HG02885 (cell line): ENCODE results near the gene PC.
"Not testable (repeated sequence)": the region's sequence is repeated elsewhere in the genome, so short reads cannot be mapped to it uniquely, and the experiment has no call there.

ENCODE experiments used
- ATAC-seq: cut with Tn5 transposase; IDR thresholded peaks from one replicate; pipeline ENCODE4 v1.9.1; 2021; ENCODE audit warnings: mild to moderate bottlenecking; ENCODE audit not compliant: unreplicated experiment, poor library complexity

Gene PC

DNA sequence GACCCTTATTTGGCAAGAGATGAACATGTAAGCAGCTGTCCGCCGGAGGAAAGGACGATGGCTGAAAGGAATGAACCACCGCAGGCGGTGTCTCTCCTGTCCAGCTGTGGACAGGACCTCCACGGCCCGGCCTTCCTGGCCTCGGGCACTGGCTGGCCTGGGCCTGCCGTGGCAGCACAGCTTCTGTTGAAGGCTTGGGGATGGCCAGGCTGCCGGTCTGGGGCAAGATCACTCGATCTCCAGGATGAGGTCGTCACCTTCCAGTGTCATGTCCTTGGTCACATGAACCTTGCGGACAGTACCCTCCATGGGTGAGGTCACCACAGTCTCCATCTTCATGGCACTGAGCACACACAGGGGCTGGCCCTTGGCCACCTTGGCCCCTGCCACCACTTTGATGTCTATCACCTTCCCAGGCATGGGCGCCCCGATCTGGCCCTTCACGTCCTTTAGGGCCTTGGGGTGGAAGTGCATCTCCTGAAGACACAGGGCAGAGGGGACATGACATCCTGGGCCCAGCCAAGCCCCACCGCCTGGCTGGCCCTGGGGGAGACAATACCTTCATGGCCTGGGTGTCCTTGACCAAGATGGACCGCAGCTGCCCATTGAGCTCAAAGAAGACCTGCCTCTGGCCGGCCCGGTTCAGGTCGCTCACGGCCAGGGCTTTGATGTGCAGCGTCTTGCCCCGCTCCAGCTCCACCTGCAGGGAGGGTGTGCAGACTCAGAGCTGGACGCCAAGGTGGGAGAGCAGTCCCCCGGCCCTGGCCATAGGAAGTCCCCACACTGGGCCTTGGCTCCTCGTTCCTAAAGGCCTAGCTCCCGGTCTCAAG is 109.3 kb downstream of the PC start:
- ATAC-seq = no peak

DNA sequence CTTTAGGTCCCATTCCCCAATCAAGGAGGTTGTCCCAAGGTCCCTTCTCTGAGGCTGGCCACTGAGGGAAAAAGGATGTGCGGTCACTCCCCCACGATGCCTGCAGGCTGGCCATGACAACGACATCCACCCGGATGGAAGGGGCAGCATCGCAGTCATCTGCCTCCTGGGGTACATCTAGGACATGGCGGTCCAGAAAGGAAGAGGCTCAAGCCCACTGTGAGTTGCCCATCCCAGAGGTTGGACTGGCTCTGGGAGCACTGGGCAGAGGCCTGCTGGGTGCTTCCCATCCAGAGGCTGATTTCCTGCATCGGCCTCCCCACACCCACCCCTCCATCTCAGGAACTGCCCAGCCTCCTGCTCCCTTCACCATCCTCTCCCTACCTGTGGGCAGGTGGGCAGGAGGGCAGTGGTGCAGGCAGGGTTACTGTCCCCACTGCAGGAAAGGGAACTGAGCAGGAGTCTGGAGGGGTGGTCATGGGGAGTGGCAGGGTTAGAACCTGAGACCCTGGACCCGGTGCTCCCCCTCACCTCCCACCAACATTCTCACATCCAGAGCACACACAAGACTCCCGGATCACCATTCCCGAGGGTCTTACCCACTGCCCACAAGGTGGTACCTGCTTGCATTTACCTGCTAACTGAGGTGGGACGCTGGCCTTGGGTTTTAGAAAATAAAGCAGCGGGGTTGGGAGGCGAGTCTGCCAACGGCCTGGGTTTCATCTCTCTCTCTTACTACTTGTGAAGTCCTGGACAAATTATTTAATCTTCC is 110.5 kb downstream of the PC start:
- no peak for ATAC-seq

DNA sequence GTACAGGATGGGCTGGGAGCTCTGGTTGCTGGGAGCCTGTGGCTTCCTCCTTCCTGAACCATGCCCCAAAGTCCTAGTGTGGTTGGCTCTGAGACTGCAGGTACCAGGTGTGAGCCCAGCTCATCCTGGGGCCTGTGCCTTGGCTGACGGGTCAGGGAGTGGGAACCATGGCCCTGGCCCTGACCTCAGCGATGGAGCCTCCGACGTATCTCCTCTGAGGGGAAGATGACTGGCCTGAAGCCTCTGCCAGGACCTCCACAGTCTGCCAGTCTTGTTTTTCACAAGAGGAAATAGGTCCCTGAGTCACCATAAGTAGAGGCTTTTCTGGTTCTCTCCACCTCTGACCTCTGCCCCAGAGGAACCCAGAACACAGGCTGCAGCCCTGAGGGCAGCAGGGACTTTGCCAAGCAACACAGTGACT is 111.5 kb downstream of the PC start:
- no peak for ATAC-seq

DNA sequence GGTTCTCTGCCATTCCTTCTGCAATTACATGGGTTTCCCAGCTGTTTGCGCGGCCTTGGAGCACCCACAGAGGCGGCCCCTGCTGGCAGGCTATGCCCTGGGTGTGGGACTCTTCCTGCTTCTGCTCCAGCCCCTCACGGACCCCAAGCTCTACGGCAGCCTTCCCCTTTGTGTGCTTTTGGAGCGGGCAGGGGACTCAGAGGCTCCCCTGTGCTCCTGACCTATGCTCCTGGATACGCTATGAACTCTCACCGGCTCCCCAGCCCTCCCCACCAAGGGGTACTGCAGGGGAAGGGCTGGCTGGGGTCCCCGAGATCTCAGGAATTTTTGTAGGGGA is 112.3 kb downstream of the PC start:
- ATAC-seq = no peak

DNA sequence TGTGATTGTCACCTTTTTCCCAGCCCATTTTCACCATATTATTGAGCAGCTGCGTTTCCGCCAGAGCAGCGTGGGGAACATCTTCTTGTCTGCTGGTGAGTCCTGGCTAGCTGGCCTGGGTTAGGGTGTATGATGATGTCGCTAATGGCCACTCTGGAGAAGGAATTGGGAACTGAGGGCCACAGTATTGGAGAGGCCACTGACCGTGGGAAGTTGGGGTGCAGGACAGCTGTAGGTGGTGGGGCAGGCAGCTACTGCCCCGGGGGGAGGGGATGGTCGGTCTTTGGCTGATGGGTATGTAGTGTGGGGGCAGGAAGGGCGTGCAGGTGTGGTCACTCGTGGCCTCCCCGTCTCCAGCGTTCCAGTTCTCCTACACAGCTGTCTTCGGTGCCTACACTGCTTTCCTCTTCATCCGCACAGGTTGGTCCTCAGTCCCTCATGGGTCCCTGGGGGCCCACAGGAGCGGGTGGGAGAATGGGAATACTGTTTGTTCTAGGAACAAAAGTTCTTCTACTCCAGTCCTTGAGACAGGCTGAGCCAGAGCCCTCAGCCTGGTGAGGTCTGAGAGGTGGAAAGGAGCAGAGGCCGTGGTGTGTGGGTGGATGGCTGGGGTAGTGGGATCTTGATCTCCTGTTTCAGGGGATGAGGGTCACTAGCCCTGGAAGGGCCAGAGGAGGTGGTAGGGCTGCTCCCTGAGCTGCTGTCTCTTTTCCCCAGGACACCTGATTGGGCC is 112.9 kb downstream of the PC start:
- no peak for ATAC-seq

DNA sequence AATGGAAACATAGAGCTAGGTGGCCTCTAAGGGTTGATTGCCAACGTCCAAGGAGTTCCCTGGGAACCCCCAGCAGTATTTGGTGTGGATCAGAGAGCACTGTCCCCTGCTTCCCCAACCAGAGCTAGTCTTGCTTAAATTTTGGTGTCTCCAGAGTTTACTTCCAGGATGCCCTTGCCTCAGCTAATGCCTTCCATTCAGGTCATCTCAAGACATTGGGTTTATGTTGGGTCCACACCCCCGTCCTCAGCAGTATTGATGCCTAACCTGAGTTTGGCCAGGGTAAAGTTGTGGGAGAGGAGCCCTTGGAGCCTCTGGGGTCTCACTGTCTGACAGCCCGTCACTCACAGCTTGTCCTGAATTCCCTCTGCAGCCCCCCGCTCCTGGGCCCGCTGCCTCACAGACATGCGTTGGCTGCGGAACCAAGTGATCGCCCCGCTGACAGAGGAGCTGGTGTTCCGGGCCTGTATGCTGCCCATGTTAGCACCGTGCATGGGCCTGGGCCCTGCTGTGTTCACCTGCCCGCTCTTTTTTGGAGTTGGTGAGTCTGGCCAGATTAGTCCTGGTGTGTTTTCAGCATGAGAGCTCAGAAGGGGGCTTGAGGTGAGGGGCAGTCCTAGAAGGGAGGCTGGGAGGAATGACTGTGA is 113.6 kb downstream of the PC start:
- ATAC-seq = no peak

DNA sequence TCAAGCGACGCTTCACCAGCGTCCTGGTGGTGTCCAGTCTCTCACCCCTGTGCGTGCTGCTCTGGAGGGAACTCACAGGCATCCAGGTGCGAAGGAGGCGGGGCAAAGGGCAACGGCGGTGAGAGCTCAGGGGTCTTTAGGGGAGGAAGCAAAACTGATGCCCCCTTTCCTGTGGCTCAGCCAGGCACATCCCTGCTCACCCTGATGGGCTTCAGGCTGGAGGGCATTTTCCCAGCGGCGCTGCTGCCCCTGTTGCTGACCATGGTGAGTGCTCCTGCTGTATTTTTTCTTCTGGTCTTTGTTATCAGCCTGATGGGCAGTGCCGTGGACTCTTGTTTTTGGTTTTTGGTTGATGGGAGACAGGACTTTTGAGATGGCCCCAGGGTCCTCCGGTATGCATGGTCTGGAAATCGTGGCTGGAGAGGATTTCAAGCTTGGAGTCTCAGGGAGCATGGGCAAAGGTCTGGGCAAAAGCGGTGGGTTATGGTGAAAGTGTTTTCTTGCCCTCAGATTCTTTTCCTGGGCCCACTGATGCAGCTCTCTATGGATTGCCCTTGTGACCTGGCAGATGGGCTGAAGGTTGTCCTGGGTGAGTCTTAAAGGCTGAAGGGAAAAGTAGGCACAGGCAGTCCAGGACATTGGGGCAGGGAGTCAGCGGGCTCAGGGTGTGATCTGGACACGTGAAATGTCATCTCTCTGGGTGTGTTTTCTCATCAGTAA is 114.2 kb downstream of the PC start:
- no peak for ATAC-seq

DNA sequence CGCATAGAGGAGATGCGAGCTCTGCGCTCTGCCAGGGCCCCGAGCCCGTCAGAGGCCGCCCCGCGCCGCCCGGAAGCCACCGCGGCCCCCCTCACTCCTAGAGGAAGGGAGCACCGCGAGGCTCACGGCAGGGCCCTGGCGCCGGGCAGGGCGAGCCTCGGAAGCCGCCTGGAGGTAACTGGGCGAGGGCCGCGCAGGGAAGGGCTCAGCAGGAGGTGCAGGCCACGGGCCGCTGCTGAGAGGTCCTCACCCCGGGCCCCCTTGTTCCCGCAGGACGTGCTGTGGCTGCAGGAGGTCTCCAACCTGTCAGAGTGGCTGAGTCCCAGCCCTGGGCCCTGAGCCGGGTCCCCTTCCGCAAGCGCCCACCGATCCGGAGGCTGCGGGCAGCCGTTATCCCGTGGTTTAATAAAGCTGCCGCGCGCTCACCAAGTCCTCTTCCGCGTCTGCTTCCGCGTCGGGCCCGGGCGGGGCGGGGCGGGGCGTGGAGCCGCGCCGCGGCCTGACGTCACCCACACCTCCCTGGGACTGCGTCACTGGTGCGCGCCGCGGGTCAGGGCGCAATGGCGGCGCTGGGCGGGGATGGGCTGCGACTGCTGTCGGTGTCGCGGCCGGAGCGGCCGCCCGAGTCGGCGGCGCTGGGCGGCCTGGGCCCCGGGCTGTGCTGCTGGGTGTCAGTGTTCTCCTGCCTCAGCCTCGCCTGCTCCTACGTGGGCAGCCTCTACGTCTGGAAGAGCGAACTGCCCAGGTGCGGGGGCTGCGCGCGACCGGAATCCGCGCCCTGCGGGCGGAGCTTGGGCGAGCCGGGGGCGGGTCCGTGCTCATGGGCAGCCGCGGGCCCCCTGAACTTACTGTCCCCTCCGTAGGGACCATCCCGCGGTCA is 115.0 kb downstream of the PC start, which contains the start of gene RCE1:
TSS of gene RCE1 (plus strand) at position 546 of the 880 bp plus-strand sequence. CDS start at position 561, 15 bp downstream.
- ATAC-seq = peak; percentile 88

DNA sequence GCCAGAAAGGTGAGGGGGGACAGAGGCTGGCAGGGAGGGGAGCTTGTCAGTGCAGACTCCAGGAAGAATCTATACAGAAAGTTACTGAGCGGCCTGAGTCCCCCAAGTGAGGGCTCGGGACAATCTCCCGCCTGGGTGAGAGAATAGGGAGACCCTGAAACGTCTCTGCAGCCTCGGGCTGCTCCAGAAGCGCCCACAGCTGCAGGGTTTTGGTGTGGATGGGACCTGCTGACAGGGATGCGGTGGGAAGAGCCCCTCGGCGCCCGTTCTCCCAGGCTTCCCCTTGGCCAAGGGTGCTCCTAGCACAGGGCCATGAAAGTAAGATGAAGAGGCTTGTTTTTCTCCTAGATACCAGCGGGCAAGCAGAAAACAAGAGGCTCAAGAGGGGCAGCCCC is 115.7 kb downstream of the PC start:
- ATAC-seq = no peak

DNA sequence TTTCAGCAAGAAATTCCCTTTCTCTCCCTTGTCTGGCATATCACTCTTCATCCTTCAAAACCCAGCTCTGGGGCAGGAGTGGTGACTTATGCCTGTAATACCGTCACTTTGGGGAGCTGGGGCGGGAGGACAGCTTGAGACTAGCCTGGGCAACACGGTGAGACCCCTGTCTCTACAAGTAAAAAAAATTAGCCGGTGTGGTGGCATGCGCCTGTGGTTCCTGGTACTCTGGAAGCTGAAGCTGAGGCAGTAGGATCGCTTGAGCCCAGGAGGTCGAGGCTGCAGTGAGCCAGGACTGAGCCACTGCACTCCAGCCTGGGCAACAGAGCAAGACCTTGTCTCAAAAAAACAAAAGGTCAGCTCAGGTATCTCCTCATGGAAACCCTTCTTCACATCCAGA is 116.3 kb downstream of the PC start:
- ATAC-seq = no peak

DNA sequence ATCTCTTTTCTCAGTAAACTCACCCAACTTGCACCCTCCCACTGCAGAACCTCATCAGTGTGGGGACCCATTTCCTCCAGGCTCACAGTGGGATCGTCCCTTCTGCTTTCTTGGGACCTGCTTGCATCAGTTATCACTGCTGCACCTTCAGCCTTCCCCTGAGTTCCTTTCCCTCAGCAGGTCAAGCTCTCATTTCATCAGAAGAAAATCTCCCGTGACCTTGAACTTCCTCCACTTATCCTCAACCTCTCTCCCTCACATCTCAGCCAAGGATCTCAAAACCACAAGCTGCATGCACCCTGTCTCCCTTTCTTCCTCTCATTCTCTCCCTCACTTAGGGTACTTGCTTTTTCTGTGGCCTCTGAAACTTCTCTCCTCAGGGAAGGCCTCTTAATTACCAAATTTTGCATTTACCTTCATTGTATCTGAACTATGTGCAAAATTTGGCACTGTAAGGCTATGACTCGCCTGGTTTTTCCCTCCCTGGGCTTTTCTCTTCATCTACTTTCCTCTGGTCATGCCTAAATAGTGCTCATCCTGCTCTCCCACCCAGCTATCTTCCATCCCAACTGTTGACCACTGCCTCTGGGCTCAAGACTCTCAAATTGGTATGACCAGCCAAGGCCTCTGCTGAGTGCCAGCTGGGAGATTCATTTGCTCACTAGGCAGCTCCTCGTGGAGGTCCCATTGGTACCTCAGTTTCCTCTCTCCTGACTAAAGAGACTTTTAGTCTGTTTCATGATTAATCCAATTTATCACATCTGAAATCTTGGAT is 117.7 kb downstream of the PC start:
- no peak for ATAC-seq

DNA sequence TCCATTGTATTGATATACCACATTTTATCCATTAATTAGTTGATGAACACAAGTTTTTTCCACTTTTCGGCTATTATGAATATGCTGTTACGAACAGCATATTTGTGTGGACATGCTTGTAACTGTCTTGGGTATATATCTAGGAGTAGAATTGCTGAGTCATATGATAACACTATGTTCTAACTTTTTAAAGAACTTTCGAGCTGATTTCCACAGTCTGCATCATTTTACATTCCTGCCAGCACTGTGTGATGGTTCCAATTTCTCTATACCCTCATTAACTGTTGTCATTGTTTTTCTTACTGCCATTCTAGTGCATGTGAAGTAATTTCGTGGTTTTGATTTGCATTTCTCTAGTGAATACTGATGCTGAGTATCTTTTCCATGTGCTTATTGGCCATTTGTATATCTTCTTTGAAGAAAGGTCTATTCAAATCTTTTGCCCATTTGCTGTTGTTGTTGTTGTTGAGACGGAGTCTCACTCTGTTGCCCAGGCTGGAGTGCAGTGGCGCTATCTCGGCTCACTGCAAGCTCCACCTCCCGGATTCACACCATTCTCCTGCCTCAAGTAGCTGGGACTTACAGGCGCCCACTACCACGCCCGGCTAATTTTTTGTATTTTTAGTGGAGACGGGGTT is 122.3 kb downstream of the PC start:
- ATAC-seq = no peak

DNA sequence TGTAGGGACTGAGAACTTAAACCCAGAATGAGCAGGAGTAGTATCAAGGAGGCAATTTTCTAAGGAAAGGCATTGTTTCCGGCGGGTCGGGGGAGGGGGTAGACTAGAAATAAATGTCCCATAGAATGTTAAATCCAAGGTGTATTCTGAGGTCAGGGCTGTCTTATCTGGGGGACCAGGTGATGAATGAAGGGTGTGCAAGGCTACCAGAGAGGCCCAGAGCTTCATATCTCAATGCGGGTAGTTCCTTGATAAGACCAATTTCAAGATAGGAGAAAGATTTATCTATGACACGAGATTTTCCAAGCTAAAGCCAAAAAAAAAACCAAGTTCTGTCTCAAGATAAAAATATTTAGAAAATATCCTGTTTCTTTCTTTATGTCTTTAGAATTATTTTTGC is 123.2 kb downstream of the PC start:
- ATAC-seq = no peak

DNA sequence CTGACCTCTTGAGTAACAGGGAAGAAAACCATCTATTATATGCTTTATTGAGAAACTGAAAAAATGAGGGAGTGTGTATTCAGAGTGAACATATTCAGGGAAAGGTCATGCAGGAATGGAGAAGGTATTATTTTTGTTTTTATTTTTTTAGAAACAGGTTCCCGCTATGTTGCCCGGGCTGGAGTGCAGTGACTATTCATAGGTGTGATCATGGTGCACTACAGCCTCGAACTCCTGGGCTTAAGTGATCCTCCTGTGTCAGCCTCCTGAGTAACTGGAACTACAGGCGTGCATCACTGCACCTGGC is 123.7 kb downstream of the PC start:
- ATAC-seq = no peak

DNA sequence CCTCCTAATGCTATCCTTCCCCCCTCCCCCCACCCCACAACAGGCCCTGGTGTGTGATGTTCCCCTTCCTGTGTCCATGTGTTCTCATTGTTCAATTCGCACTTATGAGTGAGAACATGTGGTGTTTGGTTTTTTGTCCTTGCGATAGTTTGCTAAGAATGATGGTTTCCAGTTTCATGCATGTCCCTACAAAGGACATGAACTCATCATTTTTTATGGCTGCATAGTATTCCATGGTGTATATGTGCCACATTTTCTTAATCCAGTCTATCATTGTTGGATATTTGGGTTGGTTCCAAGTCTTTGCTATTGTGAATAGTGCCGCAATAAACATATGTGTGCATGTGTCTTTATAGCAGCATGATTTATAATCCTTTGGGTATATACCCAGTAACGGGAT is 133.6 kb downstream of the PC start:
- not testable (repeated sequence) for ATAC-seq

DNA sequence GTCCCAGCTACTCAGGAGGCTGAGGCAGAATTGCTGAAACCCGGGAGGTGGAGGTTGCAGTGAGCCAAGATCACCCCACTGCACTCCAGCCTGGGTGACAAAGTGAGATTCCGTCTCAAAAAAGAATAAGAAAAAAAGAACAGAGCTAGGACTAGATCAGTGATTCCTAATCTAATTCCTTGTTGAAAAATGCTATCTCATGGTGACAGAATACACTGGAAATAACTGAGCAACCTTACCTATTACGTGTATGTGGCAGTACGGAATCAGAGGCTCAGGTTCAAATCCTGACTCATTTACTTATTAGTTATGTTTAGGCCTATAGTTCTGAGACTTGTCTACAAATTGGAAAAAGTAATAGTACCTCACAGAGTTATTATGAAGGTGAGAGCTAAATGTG is 134.5 kb downstream of the PC start:
- ATAC-seq = no peak

DNA sequence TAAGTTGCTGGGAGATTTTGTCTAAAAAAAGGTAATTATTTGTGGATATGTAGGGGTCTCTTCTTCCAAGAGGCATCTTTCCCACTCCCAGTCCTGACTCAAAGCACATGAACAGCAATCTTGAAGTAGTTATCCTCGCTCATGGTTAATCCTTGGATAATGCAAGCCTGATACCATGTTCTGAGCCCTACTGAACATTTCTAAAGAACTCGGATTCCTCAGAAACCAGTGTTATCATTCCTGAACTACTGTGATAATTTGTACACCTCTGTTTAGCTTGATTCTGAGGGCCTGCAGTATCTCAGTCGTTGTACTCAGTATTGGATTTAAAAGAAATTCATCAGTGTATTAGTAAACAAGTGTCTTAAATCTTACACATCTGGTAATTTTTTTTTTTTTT is 137.3 kb downstream of the PC start:
- ATAC-seq = no peak

DNA sequence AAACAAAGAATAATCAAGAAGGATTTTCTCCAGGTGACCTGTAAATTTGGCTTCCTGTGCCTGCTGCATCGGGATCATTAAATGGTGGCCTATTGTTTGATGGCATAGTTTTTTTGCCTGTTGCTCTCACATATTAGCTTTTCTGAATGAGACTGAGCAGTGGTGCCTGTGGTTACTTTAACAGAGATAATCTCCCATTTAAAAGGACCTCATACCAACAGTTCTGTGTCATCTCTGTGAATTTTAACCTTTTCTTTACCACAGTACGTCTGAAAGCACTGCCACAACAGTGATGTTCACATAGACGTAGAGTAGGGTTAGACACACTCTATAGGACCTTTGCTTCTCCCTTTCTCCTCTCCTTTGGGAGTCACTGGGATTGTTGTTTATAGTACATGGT is 137.8 kb downstream of the PC start:
- no peak for ATAC-seq
